ENCODE data around the gene C14orf119. TPM values are rescaled to one million over a fixed set of nuclear protein-coding genes. Genes with fewer than 3 reads are reported as not detected.

The C14orf119 gene
- total RNA-seq, 1 experiment from 2014 or later: 39.6 TPM

- ChIA-PET CTCF (interaction anchor here (0.7 kb wide), 1 partner anchor 47 kb away, joined by 3 read pairs; no protein-coding TSS in a partner anchor), POLR2A (no interaction called here)
- intact Hi-C loops (cut with micrococcal nuclease; ENCODE audit: unreplicated experiment) (no loop called here), in situ Hi-C loops (cut with HindIII; ENCODE audit: low pct_unique_long_range_greater_than_20kb, low sequenced_read_pairs) (no loop called here)
- Histone ChIP-seq H3K27me3 (ENCODE audit: control insufficient read depth, insufficient read depth, low read length) (no peaks in the 10 kb centered on the region; the same call in 1 of the 2 replicates), H3K4me1 (ENCODE audit: control insufficient read depth, insufficient read depth, low read length) (no peaks in the 10 kb centered on the region), H3K4me3 (ENCODE audit: low read depth in 2 of 2, low read length in 2 of 2) (no peak overlapping the region), H3K36me3 (ENCODE audit: control insufficient read depth, insufficient read depth, low read length) (no peaks in the 10 kb centered on the region), H3K9me3 (ENCODE audit: control insufficient read depth, insufficient read depth, low read depth, low read length) (no peaks in the 10 kb centered on the region), H3K27ac (ENCODE audit: low read length) (no peak overlapping the region)
- TF ChIP-seq CTCF (IDR thresholded peaks at IDR 0.05) (no peak), POLR2AphosphoS5 (IDR thresholded peaks at IDR 0.05; ENCODE audit: low read depth, low read length) (no peak), REST (IDR thresholded peaks at IDR 0.05; ENCODE audit: insufficient read depth in 1 of 2, low read depth in 2 of 2, low read length in 1 of 2) (no peak), TCF7L2 (IDR thresholded peaks at IDR 0.05; ENCODE audit: low read depth, low read length) (no peak), SIN3A (IDR thresholded peaks at IDR 0.05; ENCODE audit: borderline replicate concordance, insufficient read depth, low read depth, low read length) (no peak)
- DNase-seq (ENCODE audit: low read depth, low spot score) (no peak), ATAC-seq (no peak)
- no TSS peak for BruUV-seq (replicated peaks)
These were observed 18.3 kb downstream of the C14orf119 start for GRCh38 chr14:23113431-23114119.

DNA sequence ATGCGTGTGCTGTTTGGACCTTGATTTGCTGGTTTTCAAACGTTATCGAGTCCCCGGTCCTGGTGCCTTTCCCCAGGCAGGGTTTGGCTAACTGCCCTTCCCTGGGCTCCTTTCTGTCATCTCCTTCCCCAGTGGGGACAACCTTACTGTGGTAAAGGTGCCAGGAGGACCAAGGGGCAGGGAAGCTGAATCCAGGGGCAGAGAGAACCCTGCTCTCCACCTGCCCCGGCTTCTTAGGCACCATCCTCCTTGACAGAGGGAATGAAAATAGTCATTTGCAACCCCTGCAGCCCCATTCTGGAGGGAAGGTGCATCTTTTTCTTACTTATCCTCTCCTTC is 18.8 kb downstream of the C14orf119 start:
- no TSS peak for BruUV-seq (replicated peaks)
- ChIA-PET POLR2A (no interaction called here), CTCF (no interaction called here)
- Histone ChIP-seq H3K27ac (ENCODE audit: low read length) (no peak overlapping the region), H3K27me3 (ENCODE audit: control insufficient read depth, insufficient read depth, low read length) (no peaks in the 10 kb centered on the region; the same call in 1 of the 2 replicates), H3K4me3 (ENCODE audit: low read depth in 2 of 2, low read length in 2 of 2) (no peak overlapping the region), H3K36me3 (ENCODE audit: control insufficient read depth, insufficient read depth, low read length) (no peaks in the 10 kb centered on the region), H3K4me1 (ENCODE audit: control insufficient read depth, insufficient read depth, low read length) (no peaks in the 10 kb centered on the region), H3K9me3 (ENCODE audit: control insufficient read depth, insufficient read depth, low read depth, low read length) (no peaks in the 10 kb centered on the region)
- no peak for DNase-seq (ENCODE audit: low read depth, low spot score)
- no peak for TF ChIP-seq CTCF (IDR thresholded peaks at IDR 0.05)
- TF ChIP-seq TCF7L2 (IDR thresholded peaks at IDR 0.05; ENCODE audit: low read depth, low read length): no peak
- no peak for TF ChIP-seq POLR2AphosphoS5 (IDR thresholded peaks at IDR 0.05; ENCODE audit: low read depth, low read length)
- TF ChIP-seq SIN3A (IDR thresholded peaks at IDR 0.05; ENCODE audit: borderline replicate concordance, insufficient read depth, low read depth, low read length): no peak
- no peak for TF ChIP-seq REST (IDR thresholded peaks at IDR 0.05; ENCODE audit: insufficient read depth in 1 of 2, low read depth in 2 of 2, low read length in 1 of 2)
- intact Hi-C loops (cut with micrococcal nuclease; ENCODE audit: unreplicated experiment) (no loop called here), in situ Hi-C loops (cut with HindIII; ENCODE audit: low pct_unique_long_range_greater_than_20kb, low sequenced_read_pairs) (no loop called here)
- ATAC-seq: no peak

Data from Panc1 (cell line).